ENCODE measurements around the gene OGFR. TPM values are rescaled to one million over a fixed set of nuclear protein-coding genes. Genes with fewer than 3 reads are reported as not detected.

Gene OGFR
- total RNA-seq, 1 experiment from 2014 or later: 78.9 TPM

GRCh38 chr20:62825986-62826645 is 21.5 kb downstream of the OGFR start:
- H3K27ac ChIP-seq (ENCODE audit: low read length): no peak overlapping the region
- no peaks in the 10 kb centered on the region for H3K27me3 ChIP-seq (ENCODE audit: low read length)
- H3K9me2 ChIP-seq (replicated peaks; ENCODE audit: low read length): no peaks in the 10 kb centered on the region
- ChIA-PET CTCF (no interaction called here), POLR2A (ENCODE audit: unreplicated experiment) (no interaction called here)
- H3K9ac ChIP-seq (ENCODE audit: low read length): no peak overlapping the region
- H3K4me1 ChIP-seq (ENCODE audit: insufficient read depth, low read length): peaks cover 8% of the 10 kb centered on the region
- H2AFZ ChIP-seq (ENCODE audit: low read length): no peak overlapping the region
- H3F3A ChIP-seq (ENCODE audit: low read length, unreplicated experiment): no peaks in the 10 kb centered on the region
- TF ChIP-seq EZH2phosphoT487 (IDR thresholded peaks at IDR 0.05; ENCODE audit: borderline replicate concordance, low read length) (no peak), EZH2 (IDR thresholded peaks at IDR 0.05; ENCODE audit: low read length, unreplicated experiment) (no peak), CTCF (conservative IDR thresholded peaks at IDR 0.05; ENCODE audit: low read depth, low read length) (no peak)
- H3K9me3 ChIP-seq (ENCODE audit: low read length): no peaks in the 10 kb centered on the region
- no peak overlapping the region for H3K4me3 ChIP-seq (ENCODE audit: low read length)
- H3K79me2 ChIP-seq (ENCODE audit: low read length): no peaks in the 10 kb centered on the region
- no peak overlapping the region for H3K4me2 ChIP-seq (ENCODE audit: low read length)
- ATAC-seq (no peak), DNase-seq (no peak)
- no peaks in the 10 kb centered on the region for H4K20me1 ChIP-seq (ENCODE audit: low read length)
- intact Hi-C loops (cut with micrococcal nuclease): loop anchor here (10.0 kb wide), 1 partner anchor 99 kb away; the partner anchor contains the start of gene DIDO1
- no peaks in the 10 kb centered on the region for H3K36me3 ChIP-seq (ENCODE audit: low read depth, low read length)
- no TSS peak for BruUV-seq (replicated peaks)

- CTCF ChIA-PET: no interaction called here
- Histone ChIP-seq H3K9ac (ENCODE audit: low read length) (no peak overlapping the region), H3K4me2 (ENCODE audit: low read length) (no peak overlapping the region), H2AFZ (ENCODE audit: low read length) (no peak overlapping the region), H3K9me3 (ENCODE audit: low read length) (no peaks in the 10 kb centered on the region), H3K4me1 (ENCODE audit: insufficient read depth, low read length) (peaks cover 8% of the 10 kb centered on the region), H3F3A (ENCODE audit: low read length, unreplicated experiment) (no peaks in the 10 kb centered on the region), H3K27ac (ENCODE audit: low read length) (no peak overlapping the region), H3K79me2 (ENCODE audit: low read length) (no peaks in the 10 kb centered on the region), H3K36me3 (ENCODE audit: low read depth, low read length) (no peaks in the 10 kb centered on the region), H3K9me2 (replicated peaks; ENCODE audit: low read length) (no peaks in the 10 kb centered on the region), H3K4me3 (ENCODE audit: low read length) (no peak overlapping the region), H3K27me3 (ENCODE audit: low read length) (no peaks in the 10 kb centered on the region), H4K20me1 (ENCODE audit: low read length) (no peaks in the 10 kb centered on the region)
- intact Hi-C loops (cut with micrococcal nuclease): loop anchor here (10.0 kb wide), 1 partner anchor 98 kb away; the partner anchor contains the start of gene DIDO1
- ATAC-seq: no peak
- TF ChIP-seq EZH2 (IDR thresholded peaks at IDR 0.05; ENCODE audit: low read length, unreplicated experiment) (no peak), CTCF (conservative IDR thresholded peaks at IDR 0.05; ENCODE audit: low read depth, low read length) (no peak), EZH2phosphoT487 (IDR thresholded peaks at IDR 0.05; ENCODE audit: borderline replicate concordance, low read length) (no peak)
- BruUV-seq (replicated peaks): no TSS peak
- DNase-seq: no peak
- POLR2A ChIA-PET (ENCODE audit: unreplicated experiment): no interaction called here
Measured at GRCh38 chr20:62826646-62827310, 22.1 kb downstream of the OGFR start.

Measured in PC-3 (cell line).